PC-3 (cell line): Measurements from ENCODE around the gene DGKE.

Experiments used
- CTCF ChIP-seq: fragments of 300-600 bp; sonication (generic); conservative IDR thresholded peaks from 2 replicates; pipeline ENCODE4 v1.5.1; 2017; ENCODE audit warnings: antibody characterized with exemption, low read depth, mild to moderate bottlenecking, low read length
- EZH2 ChIP-seq: fragments of 300-600 bp; sonication (generic); IDR thresholded peaks from one replicate; pipeline ENCODE4 v1.6.1; 2017; ENCODE audit warnings: antibody characterized with exemption, mild to moderate bottlenecking, low read length; ENCODE audit not compliant: unreplicated experiment
- EZH2phosphoT487 ChIP-seq: fragments of 300-600 bp; sonication (generic); IDR thresholded peaks from 2 replicates; pipeline ENCODE4 v1.6.1; 2018; ENCODE audit warnings: mild to moderate bottlenecking, antibody characterized with exemption, low read length, borderline replicate concordance

GRCh38 chr17:56793531-56793930 lies 40.4 kb upstream of the DGKE start:
- TF ChIP-seq CTCF = no peak
- no peak for TF ChIP-seq EZH2
- TF ChIP-seq EZH2phosphoT487 = no peak
